Activated gamma-delta T cell (primary cell): ENCODE results near the gene GLI1.

Source experiments
- DNase-seq: peaks from one replicate; lab custom pipeline; 2025; lab: John Stamatoyannopoulos, UW

Gene GLI1

GRCh38 chr12:57461276-57461916 is 1.8 kb downstream of the GLI1 start:
- DNase-seq: no peak

- no peak for DNase-seq
Observed at GRCh38 chr12:57461917-57462250, 2.3 kb downstream of the GLI1 start.

- no peak for DNase-seq
Observed at GRCh38 chr12:57462251-57462911, 2.8 kb downstream of the GLI1 start.

- no peak for DNase-seq
Observed at GRCh38 chr12:57462912-57463253, 3.3 kb downstream of the GLI1 start.

- no peak for DNase-seq
Observed at GRCh38 chr12:57464569-57464968, 5.0 kb downstream of the GLI1 start.

- DNase-seq: no peak
Observed at GRCh38 chr12:57465030-57465746, 5.6 kb downstream of the GLI1 start.

GRCh38 chr12:57465747-57466505 is 6.3 kb downstream of the GLI1 start:
- DNase-seq: no peak

- no peak for DNase-seq
Observed at GRCh38 chr12:57467212-57467874, 7.8 kb downstream of the GLI1 start.

GRCh38 chr12:57467915-57468314 is 8.3 kb downstream of the GLI1 start:
- no peak for DNase-seq

GRCh38 chr12:57469296-57470164 is 9.9 kb downstream of the GLI1 start:
- DNase-seq: no peak

- DNase-seq: no peak
Observed at GRCh38 chr12:57470286-57470969, 10.8 kb downstream of the GLI1 start.

- no peak for DNase-seq
Observed at GRCh38 chr12:57470970-57471656, 11.5 kb downstream of the GLI1 start.

GRCh38 chr12:57471661-57472060 is 12.1 kb downstream of the GLI1 start:
- DNase-seq: no peak

- no peak for DNase-seq
Observed at GRCh38 chr12:57472391-57472790, 12.8 kb downstream of the GLI1 start.

GRCh38 chr12:57473392-57473791 is 13.8 kb downstream of the GLI1 start:
- no peak for DNase-seq

GRCh38 chr12:57473886-57474285 is 14.3 kb downstream of the GLI1 start:
- no peak for DNase-seq

GRCh38 chr12:57474430-57474829 is 14.8 kb downstream of the GLI1 start:
- no peak for DNase-seq

GRCh38 chr12:57474862-57475261 is 15.3 kb downstream of the GLI1 start:
- no peak for DNase-seq

GRCh38 chr12:57475271-57476161 is 15.9 kb downstream of the GLI1 start:
- DNase-seq: no peak
